EH (cell line): ENCODE results near the gene NECTIN2.
"Not testable (repeated sequence)": the region's sequence is repeated elsewhere in the genome, so short reads cannot be mapped to it uniquely, and the experiment has no call there.

Experiments
- DNase-seq: peaks from one replicate; pipeline ENCODE4 v3.0.0-alpha.2; 2015; ENCODE audit warnings: low read depth

The NECTIN2 gene

DNA sequence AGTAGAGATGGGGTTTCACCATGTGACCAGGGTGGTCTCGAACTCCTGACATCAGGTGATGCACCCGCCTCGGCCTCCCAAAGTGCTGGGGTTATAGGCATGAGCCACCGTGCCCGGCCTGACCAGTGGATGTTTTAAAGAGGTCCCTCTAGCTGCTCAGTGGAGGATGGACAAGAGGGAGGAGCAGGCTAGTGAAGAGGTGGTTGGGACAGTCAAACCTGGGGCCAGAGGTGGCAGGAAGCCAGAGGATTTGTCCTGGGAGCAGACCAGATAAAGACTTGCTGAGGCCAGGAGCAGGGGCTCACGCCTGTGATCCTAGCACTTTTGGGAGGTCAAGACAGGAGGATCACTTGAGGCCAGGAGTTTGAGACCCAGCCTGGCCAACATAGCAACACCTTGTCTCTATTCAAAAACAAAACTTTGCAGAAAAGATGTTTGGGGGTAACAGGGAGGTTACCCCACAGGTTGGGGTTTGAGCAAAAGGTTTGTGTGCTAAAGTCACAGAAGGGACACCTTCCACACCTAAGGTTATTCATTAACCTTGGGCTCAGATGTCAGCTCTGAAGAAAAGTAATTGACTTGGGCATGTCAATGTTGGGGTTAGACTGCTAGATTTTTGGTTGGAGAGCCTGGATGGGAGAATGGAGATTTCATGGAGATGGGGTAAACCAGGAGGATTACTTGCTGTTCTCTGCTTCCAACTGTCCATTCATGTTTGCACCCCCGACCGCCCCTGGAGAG is 28.2 kb upstream of the NECTIN2 start:
- no peak for DNase-seq

- no peak for DNase-seq
Measured at GRCh38 chr19:44818466-44819031, 27.5 kb upstream of the NECTIN2 start.

GRCh38 chr19:44819246-44819832 is 26.8 kb upstream of the NECTIN2 start:
- DNase-seq: no peak

DNA sequence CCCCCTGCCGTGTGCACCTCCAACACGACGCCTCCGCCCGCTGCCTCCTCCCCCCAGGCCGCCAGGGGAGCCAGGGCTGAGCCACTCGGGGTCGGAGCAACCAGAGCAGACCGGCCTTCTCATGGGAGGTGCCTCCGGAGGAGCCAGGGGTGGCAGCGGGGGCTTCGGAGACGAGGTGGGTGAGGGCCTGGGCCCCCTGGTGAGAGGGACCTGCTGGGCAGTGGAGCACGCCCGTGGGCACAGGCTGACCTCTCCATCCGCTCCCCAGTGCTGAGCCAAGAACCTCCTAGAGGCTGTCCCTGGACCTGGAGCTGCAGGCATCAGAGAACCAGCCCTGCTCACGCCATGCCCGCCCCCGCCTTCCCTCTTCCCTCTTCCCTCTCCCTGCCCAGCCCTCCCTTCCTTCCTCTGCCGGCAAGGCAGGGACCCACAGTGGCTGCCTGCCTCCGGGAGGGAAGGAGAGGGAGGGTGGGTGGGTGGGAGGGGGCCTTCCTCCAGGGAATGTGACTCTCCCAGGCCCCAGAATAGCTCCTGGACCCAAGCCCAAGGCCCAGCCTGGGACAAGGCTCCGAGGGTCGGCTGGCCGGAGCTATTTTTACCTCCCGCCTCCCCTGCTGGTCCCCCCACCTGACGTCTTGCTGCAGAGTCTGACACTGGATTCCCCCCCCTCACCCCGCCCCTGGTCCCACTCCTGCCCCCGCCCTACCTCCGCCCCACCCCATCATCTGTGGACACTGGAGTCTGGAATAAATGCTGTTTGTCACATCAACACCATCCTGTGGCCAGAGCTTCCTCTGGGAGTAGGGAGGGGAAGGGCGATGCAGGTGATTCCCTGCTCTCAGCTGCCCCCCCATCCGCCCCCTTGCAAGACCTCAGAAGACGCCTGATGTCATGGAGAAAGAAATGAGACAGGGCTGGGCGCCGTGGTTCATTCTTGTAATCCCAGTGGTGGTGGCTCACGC is 25.2 kb upstream of the NECTIN2 start:
- DNase-seq: no peak

DNA sequence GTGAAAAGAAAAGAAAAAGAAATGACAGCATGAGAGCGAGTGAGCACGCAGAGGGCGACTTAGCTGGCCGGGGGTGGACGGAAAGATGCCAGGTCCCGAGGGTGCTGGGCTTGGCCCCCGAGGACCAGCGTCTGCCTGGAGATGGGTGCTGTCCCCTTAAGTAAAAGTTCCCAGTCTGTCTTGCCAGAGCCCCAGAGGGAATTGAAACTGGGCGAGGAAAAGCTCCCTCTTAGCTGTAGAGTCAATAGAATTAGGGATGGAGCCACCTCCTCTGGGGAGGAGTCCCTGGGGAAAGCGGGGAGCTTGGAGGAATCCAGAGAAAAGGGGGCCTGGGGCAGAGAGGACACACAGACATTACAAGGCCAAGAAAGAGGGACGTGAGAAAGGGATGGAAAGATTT is 23.9 kb upstream of the NECTIN2 start:
- no peak for DNase-seq

DNA sequence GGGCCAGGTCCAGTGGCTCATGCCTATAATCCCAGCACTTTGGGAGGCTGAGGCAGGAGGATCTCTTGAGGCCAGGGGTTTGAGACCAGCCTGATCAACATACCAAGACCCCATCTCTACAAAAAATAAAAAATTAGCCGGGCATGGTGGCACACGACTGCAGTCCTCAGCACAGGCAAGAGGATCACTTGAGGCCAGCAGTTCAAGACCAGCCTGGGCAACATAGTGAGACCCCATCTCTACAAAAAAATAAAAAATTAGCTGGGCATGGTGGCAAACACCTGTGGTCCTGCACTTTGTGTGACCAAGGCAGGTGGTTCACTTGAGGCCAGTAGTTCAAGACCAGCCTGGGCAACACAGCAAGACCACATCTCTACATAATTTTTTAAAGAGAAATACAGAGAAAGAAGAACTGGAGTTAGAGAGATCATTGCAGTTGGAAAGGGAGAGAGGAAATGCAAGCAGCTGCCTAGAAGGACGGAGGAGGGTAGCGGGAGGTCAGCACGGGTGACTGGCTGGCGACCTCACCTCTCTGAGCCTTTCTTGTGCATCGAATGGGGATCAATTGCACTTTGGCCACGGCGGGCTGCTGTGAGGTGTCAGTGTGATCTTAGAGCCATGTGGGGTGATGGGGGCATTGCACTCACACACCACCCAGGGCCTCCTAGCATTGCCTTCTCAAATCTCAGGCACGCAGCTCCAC is 23.3 kb upstream of the NECTIN2 start:
- DNase-seq: no peak

GRCh38 chr19:44823373-44823698 is 22.8 kb upstream of the NECTIN2 start:
- no peak for DNase-seq

DNA sequence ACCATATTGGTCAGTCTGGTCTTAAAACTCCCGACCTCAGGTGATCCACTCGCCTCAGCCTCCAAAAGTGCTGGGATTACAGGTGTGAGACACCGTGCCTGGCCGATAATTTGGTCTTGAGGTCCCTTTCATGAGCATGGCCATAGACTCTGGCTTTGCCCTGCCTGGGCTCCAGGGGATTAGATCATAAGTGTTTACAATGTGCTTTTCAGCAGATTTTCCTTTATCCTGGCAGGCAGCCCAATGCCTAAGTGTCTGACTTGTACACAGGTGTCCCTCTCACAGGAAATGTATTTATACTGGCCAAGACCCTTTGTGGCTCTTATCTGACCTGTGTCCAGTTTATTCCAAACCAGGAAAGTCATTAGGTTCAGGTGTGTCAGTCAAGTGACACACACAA is 21.3 kb upstream of the NECTIN2 start:
- DNase-seq: no peak

DNA sequence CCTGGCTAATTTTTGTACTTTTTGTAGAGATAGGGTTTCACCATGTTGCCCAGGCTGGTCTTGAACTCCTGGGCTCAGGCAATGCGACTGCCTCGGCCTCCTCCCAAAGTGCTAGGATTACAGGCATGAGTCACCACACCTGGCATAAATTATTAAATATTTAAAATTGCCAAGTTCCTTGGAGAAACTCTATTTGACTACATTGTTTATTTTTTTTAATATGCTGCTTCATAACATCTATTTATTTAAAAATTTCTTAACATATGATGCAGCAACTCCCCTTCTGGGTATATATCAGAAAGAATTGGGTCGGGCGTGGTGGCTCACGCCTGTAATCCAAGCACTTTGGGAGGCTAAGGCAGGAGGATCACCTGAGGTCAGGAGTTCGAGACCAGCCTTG is 13.2 kb upstream of the NECTIN2 start:
- DNase-seq: not testable (repeated sequence)

DNA sequence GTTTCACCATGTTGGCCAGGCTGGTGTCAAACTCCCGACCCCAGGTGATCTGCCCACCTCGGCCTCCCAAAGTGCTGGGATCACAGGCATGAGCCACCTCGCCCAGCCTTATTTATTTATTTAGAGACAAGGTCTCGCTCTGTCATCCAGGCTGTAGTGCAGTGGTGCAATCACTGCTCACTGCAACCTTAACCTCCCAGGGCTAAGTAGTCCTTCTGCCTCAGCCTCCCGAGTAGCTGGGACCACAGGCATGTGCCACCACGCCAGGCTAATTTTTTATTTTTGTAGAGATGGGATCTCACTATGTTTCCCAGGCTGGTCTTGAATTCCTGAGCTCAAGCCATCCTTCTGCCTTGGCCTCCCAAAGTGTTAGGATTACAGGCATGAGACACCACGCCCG is 11.7 kb upstream of the NECTIN2 start:
- DNase-seq: not testable (repeated sequence)

DNA sequence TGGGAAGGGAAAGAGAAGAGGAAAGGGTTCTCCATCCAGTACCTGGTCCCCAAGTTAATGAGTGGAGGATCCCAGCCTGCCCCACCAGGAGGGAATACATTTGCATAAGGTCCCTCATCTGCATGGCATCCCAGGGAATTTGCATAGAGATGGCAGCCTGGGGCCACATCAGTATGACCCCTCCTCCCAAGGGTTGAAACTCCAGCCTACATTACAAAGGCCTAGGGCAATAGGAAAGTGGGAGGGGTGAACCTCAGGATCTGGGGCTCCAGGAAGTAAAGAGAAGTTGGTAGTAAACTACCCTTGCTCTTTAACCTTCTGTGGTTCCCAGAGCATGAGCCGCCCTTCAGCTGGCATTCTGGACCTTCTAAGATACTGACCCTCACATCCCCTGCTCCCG is 6.8 kb upstream of the NECTIN2 start:
- no peak for DNase-seq

GRCh38 chr19:44840811-44841210 is 5.3 kb upstream of the NECTIN2 start:
- no peak for DNase-seq

DNA sequence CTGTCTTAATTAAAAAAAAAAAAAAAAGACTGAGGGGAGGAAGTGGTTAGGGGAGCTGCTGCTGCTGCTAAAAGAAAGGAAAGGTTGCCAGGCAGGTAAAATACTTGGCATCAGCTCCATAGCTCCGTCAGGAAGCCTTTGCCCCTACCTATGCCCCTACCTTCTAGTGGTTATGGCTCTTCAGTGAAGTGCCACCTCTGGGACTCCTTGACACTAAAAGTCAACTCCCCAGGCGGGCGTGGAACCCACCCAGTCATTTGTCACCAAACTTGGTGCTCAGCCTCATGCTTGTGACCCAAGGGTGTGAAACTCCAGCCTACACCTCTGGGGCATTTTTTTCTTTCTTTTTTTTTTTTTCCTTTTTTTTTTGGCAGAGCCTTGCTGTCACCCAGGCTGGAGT is 4.9 kb upstream of the NECTIN2 start:
- no peak for DNase-seq

DNA sequence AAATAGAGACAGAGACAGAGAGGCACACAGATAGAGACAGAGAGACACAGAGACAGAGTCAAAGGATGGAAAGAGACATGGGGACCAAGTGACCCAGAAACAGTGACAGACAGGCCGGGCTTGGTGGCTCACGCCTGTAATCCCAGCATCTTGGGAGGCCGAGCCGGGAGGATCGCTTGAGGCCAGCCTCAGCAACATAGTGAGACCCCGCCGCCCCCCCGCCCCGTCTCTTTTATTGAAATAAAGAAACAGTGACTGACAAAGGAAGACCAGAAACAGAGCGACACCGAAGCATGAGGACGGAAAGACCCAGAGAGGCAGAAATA is 848 bp upstream of the NECTIN2 start:
- DNase-seq: no peak

DNA sequence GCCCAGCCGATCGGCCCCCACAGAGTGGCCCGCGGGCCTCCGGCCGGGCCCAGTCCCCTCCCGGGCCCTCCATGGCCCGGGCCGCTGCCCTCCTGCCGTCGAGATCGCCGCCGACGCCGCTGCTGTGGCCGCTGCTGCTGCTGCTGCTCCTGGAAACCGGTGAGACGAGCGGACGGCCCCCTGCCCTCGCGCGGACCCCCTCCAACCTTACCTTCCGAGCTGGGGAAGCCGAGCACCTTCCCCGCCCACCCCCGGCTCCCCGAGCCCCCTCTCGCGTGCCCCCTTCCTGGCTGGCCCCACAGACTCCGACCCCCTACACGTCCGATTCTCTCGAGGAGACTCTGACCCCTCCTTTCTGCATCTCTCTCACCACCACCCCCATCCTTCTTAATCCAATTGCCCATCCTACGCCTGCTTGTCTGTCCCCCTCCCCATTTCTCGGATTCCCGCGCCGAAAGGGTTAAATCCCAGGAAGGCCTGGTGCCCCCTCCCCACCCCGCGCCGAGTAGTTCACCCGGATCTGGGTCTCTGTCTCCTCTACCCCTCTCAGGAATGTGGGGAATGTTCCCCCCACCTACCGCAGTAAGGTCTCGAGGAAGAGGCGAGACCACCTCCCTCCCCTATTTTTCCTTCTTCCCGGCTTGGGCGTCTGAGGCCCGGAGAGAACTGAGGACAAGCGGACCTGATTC is 502 bp downstream of the NECTIN2 start:
- peak; percentile 58 for DNase-seq

GRCh38 chr19:44847144-44848035 is 1.3 kb downstream of the NECTIN2 start:
- DNase-seq: peak; percentile 74

DNA sequence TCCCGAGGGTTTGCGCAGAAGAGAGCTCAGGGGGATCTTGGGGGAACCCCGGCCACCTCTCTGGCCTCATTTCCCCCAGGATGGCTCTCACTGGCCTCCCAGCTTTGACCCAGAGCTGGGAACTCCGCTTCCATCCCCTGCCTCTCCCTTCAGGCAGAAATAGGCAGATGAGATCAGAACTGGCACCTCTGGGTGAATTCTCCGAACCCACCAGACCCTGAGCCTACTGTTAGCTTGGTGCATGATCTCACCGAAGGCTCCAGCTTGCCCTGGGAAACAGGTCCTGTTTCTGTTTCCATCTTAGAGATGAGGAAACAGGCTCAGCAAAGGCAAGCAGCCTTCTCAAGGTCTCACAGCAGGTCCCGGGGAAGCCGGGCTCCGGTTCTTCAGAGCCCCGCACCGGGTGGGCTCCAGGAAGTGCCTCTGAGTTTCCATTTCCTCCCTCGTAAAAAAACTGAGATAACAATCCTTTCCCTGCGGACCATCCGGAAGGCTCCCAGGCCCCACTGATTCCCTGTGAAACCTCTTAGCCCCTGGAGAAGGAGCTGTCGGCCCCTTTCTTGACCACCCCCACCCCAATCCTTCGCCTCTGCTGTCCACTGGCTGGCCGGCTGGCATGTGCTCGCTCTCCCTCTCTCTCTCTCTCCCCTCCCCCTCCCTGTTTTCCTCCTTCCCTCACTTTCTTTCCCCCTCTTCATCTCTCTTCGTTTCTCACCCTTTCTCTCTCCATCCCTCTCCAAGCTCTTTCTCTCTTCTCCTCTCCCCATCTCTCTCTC is 2.1 kb downstream of the NECTIN2 start:
- DNase-seq: peak; percentile 63

GRCh38 chr19:44848812-44849447 is 2.8 kb downstream of the NECTIN2 start:
- DNase-seq: peak; percentile 28

- DNase-seq: no peak
Measured at GRCh38 chr19:44850641-44851109, 4.6 kb downstream of the NECTIN2 start.
